Kidney epithelial cell (primary cell): ENCODE measurements around the gene ADAMTS18. TPM values are rescaled to one million over a fixed set of nuclear protein-coding genes. Genes with fewer than 3 reads are reported as not detected.
A peak's percentile ranks its signal among the peaks of the same experiment; 100 is the strongest.

ENCODE experiments used
- DNase-seq: peaks from one replicate; pipeline ENCODE4 v3.0.0-alpha.2; 2010; ENCODE audit warnings: low read depth
- H3K27me3 ChIP-seq: 2 replicates; pipeline ENCODE4 v1.6.0; 2011; ENCODE audit warnings: low read length; ENCODE audit not compliant: control insufficient read depth, insufficient read depth
- H3K36me3 ChIP-seq: 2 replicates; pipeline ENCODE4 v1.5.1; 2011; ENCODE audit warnings: low read length; ENCODE audit not compliant: control insufficient read depth, insufficient read depth
- H3K4me3 ChIP-seq: 2 replicates; pipeline ENCODE4 v1.5.1; 2011; ENCODE audit warnings: low read depth, mild to moderate bottlenecking, control low read depth, low read length
- CTCF ChIP-seq: IDR thresholded peaks from 2 replicates; pipeline ENCODE4 v1.5.1; 2011; ENCODE audit warnings: mild to moderate bottlenecking, moderate library complexity, low read length, control low read depth, inconsistent platforms; ENCODE audit not compliant: insufficient read depth, poor library complexity, severe bottlenecking
- total RNA-seq: library from RNA; depleted of rRNA; stranded (reverse); fragments of >200 nt; gene quantifications from 2 replicates; pipeline ENCODE4 v1.2.3, GENCODE V29; 2015

ADAMTS18 gene
- total RNA-seq, 1 donor from 2014 or later: 2.0 TPM

GRCh38 chr16:77374384-77374783 is 60.5 kb downstream of the ADAMTS18 start:
- H3K36me3 ChIP-seq: no peaks in the 10 kb centered on the region
- no peak for TF ChIP-seq CTCF
- H3K4me3 ChIP-seq: no peak overlapping the region
- no peak for DNase-seq
- no peaks in the 10 kb centered on the region for H3K27me3 ChIP-seq

GRCh38 chr16:77373726-77374125 is 61.1 kb downstream of the ADAMTS18 start:
- no peak for TF ChIP-seq CTCF
- DNase-seq: no peak
- no peak overlapping the region for H3K4me3 ChIP-seq
- no peaks in the 10 kb centered on the region for H3K27me3 ChIP-seq
- H3K36me3 ChIP-seq: no peaks in the 10 kb centered on the region

DNA sequence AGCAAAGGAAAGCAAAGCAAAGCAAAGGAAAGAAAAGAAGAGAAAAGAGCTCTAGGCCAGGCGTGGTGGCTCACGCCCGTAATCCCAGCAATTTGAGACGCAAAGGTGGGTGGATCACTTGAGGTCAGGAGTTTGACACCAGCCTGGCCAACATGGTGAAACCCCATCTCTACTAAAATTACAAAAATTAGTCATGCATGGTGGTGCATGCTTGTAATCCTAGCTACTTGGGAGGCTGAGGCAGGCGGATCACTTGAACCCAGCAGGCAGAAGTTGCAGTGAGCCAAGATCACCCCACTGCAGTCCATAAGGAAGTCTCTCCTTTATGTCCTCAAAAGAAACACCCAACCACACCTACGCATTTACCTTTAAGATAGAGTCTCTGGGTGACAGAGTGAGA is 70.1 kb downstream of the ADAMTS18 start:
- TF ChIP-seq CTCF: no peak
- H3K27me3 ChIP-seq: no peaks in the 10 kb centered on the region
- H3K4me3 ChIP-seq: no peak overlapping the region
- H3K36me3 ChIP-seq: no peaks in the 10 kb centered on the region
- no peak for DNase-seq

- H3K4me3 ChIP-seq: no peak overlapping the region
- no peaks in the 10 kb centered on the region for H3K27me3 ChIP-seq
- peak; percentile 86 for DNase-seq
- no peak for TF ChIP-seq CTCF
- H3K36me3 ChIP-seq: no peaks in the 10 kb centered on the region
These were observed 75.8 kb downstream of the ADAMTS18 start for GRCh38 chr16:77359065-77359502.

- no peak for TF ChIP-seq CTCF
- H3K36me3 ChIP-seq: no peaks in the 10 kb centered on the region
- H3K4me3 ChIP-seq: no peak overlapping the region
- H3K27me3 ChIP-seq: no peaks in the 10 kb centered on the region
- DNase-seq: no peak
These were observed 81.1 kb downstream of the ADAMTS18 start for GRCh38 chr16:77353587-77354263.

DNA sequence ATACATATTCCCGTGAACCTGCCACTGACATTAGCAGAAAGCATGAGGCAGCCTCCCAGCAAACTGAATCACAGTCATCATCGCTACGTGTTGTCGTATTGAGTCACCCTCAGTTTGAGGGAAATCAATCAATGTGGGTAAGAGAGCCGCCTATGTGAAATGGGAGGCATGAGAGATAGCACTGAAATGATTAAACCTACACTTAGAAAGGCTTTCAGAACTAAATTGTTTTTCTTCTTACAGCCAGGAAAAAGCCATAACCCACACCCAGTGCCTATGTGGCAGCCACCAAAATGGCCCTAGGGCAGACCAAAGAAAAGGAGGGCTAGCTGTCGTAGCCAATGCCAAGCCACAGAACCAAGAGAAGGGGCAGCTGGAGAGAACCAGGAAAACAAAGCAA is 90.5 kb downstream of the ADAMTS18 start:
- no peak for TF ChIP-seq CTCF
- DNase-seq: peak; percentile 21

More for the DNA sequence above, 90.5 kb downstream of the ADAMTS18 start:
- Histone ChIP-seq H3K4me3 (no peak overlapping the region), H3K27me3 (no peaks in the 10 kb centered on the region), H3K36me3 (no peaks in the 10 kb centered on the region)
